Fibroblast of mammary gland (primary cell): ENCODE results near the gene SFSWAP.

Source experiments
- DNase-seq: peaks from one replicate; pipeline ENCODE4 v3.0.0-alpha.2; 2010; ENCODE audit warnings: low read depth
- H3K4me3 ChIP-seq: 2 replicates; pipeline ENCODE4 v1.5.1; 2011; ENCODE audit warnings: low read depth, mild to moderate bottlenecking, low read length, moderate library complexity; ENCODE audit not compliant: control insufficient read depth
- CTCF ChIP-seq: conservative IDR thresholded peaks from 2 replicates; pipeline ENCODE4 v1.5.1; 2011; ENCODE audit warnings: low read depth, low read length, inconsistent platforms; ENCODE audit not compliant: control insufficient read depth, insufficient read depth

Gene SFSWAP

GRCh38 chr12:131757111-131757510 lies 46.2 kb downstream of the SFSWAP start:
- no peak for TF ChIP-seq CTCF
- no peak overlapping the region for H3K4me3 ChIP-seq
- DNase-seq, result no peak

DNA sequence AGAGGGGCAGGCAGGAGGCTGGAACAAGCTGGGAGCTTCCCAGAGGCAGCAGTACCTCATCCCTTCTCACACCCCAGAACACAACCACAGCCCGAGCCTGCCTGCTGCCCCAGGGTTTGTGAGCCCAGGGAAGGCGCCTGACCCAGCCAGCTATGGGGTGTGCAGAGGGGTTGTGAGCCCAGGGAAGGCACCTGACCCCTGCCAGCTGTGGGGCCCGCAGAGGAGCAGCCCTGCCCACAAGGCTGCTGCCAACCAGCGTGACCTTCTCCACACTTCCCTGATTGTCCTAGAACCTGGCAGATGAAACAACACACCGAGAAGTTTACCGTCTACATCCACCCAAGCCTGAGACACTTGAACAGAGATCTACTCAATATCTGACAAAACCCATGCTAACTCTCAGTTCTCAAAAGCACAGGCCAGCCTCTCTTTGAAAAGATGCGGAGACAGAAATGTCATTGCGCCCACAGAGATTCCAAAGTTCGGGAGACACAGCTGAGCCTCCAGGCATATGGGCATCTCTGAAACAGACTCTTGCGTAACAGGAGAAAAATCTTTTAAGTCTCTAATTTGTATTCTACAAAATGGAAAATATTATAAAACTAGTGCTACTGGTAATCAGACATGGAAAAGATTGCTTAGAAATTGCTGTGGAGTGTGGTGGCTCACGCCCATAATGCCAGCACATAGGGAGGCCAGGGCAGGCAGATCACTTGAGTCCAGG lies 47.3 kb downstream of the SFSWAP start:
- no peak for TF ChIP-seq CTCF
- no peak for DNase-seq
- no peak overlapping the region for H3K4me3 ChIP-seq

DNA sequence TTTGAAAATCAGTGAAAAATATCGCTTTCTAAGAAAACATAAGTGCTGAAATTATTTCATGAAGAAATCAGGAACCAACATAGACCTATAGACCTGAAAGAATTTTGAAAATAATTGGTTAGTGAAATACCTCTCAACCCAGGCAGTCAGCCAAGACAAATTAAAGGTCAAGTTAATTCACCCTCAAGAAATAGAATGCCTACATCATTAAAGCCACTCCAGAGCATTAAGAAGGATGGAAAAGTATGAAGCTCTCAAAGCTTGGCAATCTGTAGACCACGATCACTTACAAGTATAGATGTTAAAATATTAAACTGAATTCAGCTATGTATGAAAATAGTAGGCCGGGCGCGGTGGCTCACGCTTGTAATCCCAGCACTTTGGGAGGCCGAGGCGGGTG lies 48.3 kb downstream of the SFSWAP start:
- no peak overlapping the region for H3K4me3 ChIP-seq
- TF ChIP-seq CTCF, result no peak
- DNase-seq, result no peak

DNA sequence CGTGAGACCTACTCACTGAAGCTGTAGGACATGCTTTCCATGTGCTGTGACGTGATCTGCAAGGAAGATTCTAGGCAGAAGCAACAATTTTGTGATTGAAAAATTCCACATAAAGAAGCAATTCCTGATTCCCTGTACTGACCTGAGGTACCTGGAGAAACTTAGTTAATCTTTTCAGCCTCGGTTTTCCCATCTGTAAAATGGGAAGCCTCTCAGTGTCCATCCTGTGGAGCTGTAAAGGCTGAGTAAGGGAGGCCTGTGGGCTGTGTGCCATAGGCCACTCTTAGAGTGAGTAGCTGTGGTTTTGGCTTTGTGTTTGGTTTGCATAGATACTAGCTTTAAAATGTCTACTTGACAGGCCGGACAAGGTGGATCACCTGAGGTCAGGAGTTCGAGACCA lies 50.7 kb downstream of the SFSWAP start:
- DNase-seq, result no peak
- no peak for TF ChIP-seq CTCF
- H3K4me3 ChIP-seq, result no peak overlapping the region

GRCh38 chr12:131764738-131765137 lies 53.8 kb downstream of the SFSWAP start:
- no peak overlapping the region for H3K4me3 ChIP-seq
- no peak for TF ChIP-seq CTCF
- DNase-seq, result no peak

- TF ChIP-seq CTCF, result no peak
- no peak for DNase-seq
- H3K4me3 ChIP-seq, result no peak overlapping the region
These were observed 55.1 kb downstream of the SFSWAP start for GRCh38 chr12:131765961-131766360.
